ENCODE measurements around the gene TSPAN16. TPM values are rescaled to one million over a fixed set of nuclear protein-coding genes. Genes with fewer than 3 reads are reported as not detected.

The TSPAN16 gene
- total RNA-seq, 1 experiment from 2014 or later, result not detected

- no TSS peak for BruUV-seq (replicated peaks)
- Mint-ChIP-seq H3K4me3 (ENCODE audit: low read depth, unreplicated experiment) (no peak overlapping the region), H3K4me1 (ENCODE audit: low read depth, unreplicated experiment) (peaks cover 32% of the 10 kb centered on the region), H3K9me3 (ENCODE audit: low read depth, unreplicated experiment) (no peaks in the 10 kb centered on the region), H3K36me3 (ENCODE audit: insufficient read depth, unreplicated experiment) (peaks cover 19% of the 10 kb centered on the region), H3K27ac (ENCODE audit: unreplicated experiment) (no peak overlapping the region), H3K27me3 (ENCODE audit: unreplicated experiment) (no peaks in the 10 kb centered on the region)
- no peak for TF ChIP-seq CTCF (IDR thresholded peaks at IDR 0.05; ENCODE audit: unreplicated experiment)
- intact Hi-C loops (cut with micrococcal nuclease; ENCODE audit: unreplicated experiment), result no loop called here
- DNase-seq, result no peak
- CTCF ChIA-PET, result no interaction called here
Measured at GRCh38 chr19:11269408-11269807, 26.6 kb upstream of the TSPAN16 start.

GRCh38 chr19:11273296-11273695 is 22.7 kb upstream of the TSPAN16 start:
- Mint-ChIP-seq H3K36me3 (ENCODE audit: insufficient read depth, unreplicated experiment) (no peaks in the 10 kb centered on the region), H3K4me1 (ENCODE audit: low read depth, unreplicated experiment) (no peaks in the 10 kb centered on the region), H3K27ac (ENCODE audit: unreplicated experiment) (no peak overlapping the region), H3K27me3 (ENCODE audit: unreplicated experiment) (no peaks in the 10 kb centered on the region), H3K9me3 (ENCODE audit: low read depth, unreplicated experiment) (no peaks in the 10 kb centered on the region), H3K4me3 (ENCODE audit: low read depth, unreplicated experiment) (no peak overlapping the region)
- TF ChIP-seq CTCF (IDR thresholded peaks at IDR 0.05; ENCODE audit: unreplicated experiment), result no peak
- no peak for DNase-seq
- BruUV-seq (replicated peaks), result no TSS peak
- CTCF ChIA-PET, result interaction anchor here (1.1 to 1.2 kb wide), 2 partner anchors 9 to 108 kb away, joined by 3 to 4 read pairs; no protein-coding TSS in a partner anchor
- intact Hi-C loops (cut with micrococcal nuclease; ENCODE audit: unreplicated experiment), result no loop called here

- Mint-ChIP-seq H3K36me3 (ENCODE audit: insufficient read depth, unreplicated experiment) (no peaks in the 10 kb centered on the region), H3K9me3 (ENCODE audit: low read depth, unreplicated experiment) (no peaks in the 10 kb centered on the region), H3K4me3 (ENCODE audit: low read depth, unreplicated experiment) (no peak overlapping the region), H3K4me1 (ENCODE audit: low read depth, unreplicated experiment) (no peaks in the 10 kb centered on the region), H3K27me3 (ENCODE audit: unreplicated experiment) (no peaks in the 10 kb centered on the region), H3K27ac (ENCODE audit: unreplicated experiment) (no peak overlapping the region)
- no peak for TF ChIP-seq CTCF (IDR thresholded peaks at IDR 0.05; ENCODE audit: unreplicated experiment)
- intact Hi-C loops (cut with micrococcal nuclease; ENCODE audit: unreplicated experiment), result no loop called here
- CTCF ChIA-PET, result interaction anchor here (1.2 kb wide), 1 partner anchor 9 kb away, joined by 5 read pairs; no protein-coding TSS in a partner anchor
- DNase-seq, result no peak
- BruUV-seq (replicated peaks), result no TSS peak
Measured at GRCh38 chr19:11273989-11274388, 22.0 kb upstream of the TSPAN16 start.

GRCh38 chr19:11274533-11275086 is 21.4 kb upstream of the TSPAN16 start:
- no peak overlapping the region for H3K27ac Mint-ChIP-seq (ENCODE audit: unreplicated experiment)
- no peak for TF ChIP-seq CTCF (IDR thresholded peaks at IDR 0.05; ENCODE audit: unreplicated experiment)
- H3K4me3 Mint-ChIP-seq (ENCODE audit: low read depth, unreplicated experiment), result no peak overlapping the region
- H3K27me3 Mint-ChIP-seq (ENCODE audit: unreplicated experiment), result no peaks in the 10 kb centered on the region
- no peaks in the 10 kb centered on the region for H3K36me3 Mint-ChIP-seq (ENCODE audit: insufficient read depth, unreplicated experiment)
- CTCF ChIA-PET, result interaction anchor here (1.2 kb wide), 1 partner anchor 10 kb away, joined by 5 read pairs; no protein-coding TSS in a partner anchor
- BruUV-seq (replicated peaks), result no TSS peak
- DNase-seq, result no peak
- H3K9me3 Mint-ChIP-seq (ENCODE audit: low read depth, unreplicated experiment), result no peaks in the 10 kb centered on the region
- intact Hi-C loops (cut with micrococcal nuclease; ENCODE audit: unreplicated experiment), result no loop called here
- H3K4me1 Mint-ChIP-seq (ENCODE audit: low read depth, unreplicated experiment), result no peaks in the 10 kb centered on the region

Data from Calu3 (cell line).